Testis (tissue), 3 donors: ENCODE results near the gene PAFAH1B1. TPM values are rescaled to one million over a fixed set of nuclear protein-coding genes. Genes with fewer than 3 reads are reported as not detected.
A peak's percentile ranks its signal among the peaks of the same experiment; 100 is the strongest.

Experiments
- DNase-seq: peaks from one replicate; pipeline ENCODE4 v3.0.0-alpha.2; 2019
- H3K27ac ChIP-seq, 2 donors: fragments of 200-600 bp; sonication (generic); one replicate each; pipeline ENCODE4 v1.5.1; 2019
- H3K27me3 ChIP-seq: fragments of 200-600 bp; sonication (generic); one replicate; pipeline ENCODE4 v1.5.1; 2019
- H3K36me3 ChIP-seq: fragments of 200-600 bp; sonication (generic); one replicate; pipeline ENCODE4 v1.5.1; 2017; ENCODE audit warnings: low read depth; ENCODE audit errors: missing control alignments
- H3K4me1 ChIP-seq: fragments of 200-600 bp; sonication (generic); one replicate; pipeline ENCODE4 v1.5.1; 2019
- H3K4me3 ChIP-seq, 2 donors: fragments of 200-600 bp; sonication (generic); one replicate each; pipeline ENCODE4 v1.5.1; 2017 to 2019
- H3K9me3 ChIP-seq: fragments of 200-600 bp; sonication (generic); one replicate; pipeline ENCODE4 v1.5.1; 2017
- POLR2A ChIP-seq: fragments of 450-650 bp; IDR thresholded peaks from one replicate; pipeline ENCODE4 v1.6.1; 2017; ENCODE audit warnings: antibody characterized with exemption, mild to moderate bottlenecking, moderate library complexity
- whole genome bisulfite sequencing, 2 donors: methylation state at CpG; one replicate each; pipeline ENCODE4 v1.1.5; 2018; 5-methylcytosine and 5-hydroxymethylcytosine counted together
- intact Hi-C: fragments of 100-400 bp; cut with DNase I; formaldehyde crosslinking; loops from one replicate; pipeline ENCODE4 v1.15.1; 2023; ENCODE audit warnings: low total_unique reads
- polyA plus RNA-seq: library from polyadenylated mRNA; stranded (reverse); fragments of 350-450 nt; fragmentation: Illumina TruSeq; extraction: RNeasy Lipid Tissue Mini Kit (QIAGEN cat#74804); gene quantifications from one replicate; pipeline ENCODE4 v1.2.3, GENCODE V29; 2014; ENCODE audit warnings: low read depth, low replicate concordance; ENCODE audit not compliant: insufficient read depth
- total RNA-seq, 2 donors: library from RNA; depleted of rRNA; stranded (reverse); fragments of >200 nt; gene quantifications; one replicate each; pipeline ENCODE4 v1.2.3, GENCODE V29; 2016
- TF ChIP-seq, protein P1 (sequence below), 3 experiments: fragments of 450-650 bp in 2 of 3; fragments of 200-600 bp in 1 of 3; sonication (generic) in 1 of 3; IDR thresholded peaks; one replicate each; pipeline ENCODE4 v1.5.1; 2016 to 2019; ENCODE audit warnings: antibody characterized with exemption in 3 of 3, mild to moderate bottlenecking in 2 of 3, moderate library complexity in 1 of 3

PAFAH1B1 gene
- total and polyA plus RNA-seq, 3 donors from 2014 or later = 157 to 597 (median 225) TPM

- Histone ChIP-seq H3K9me3 (no peaks in the 10 kb centered on the region), H3K4me1 (no peaks in the 10 kb centered on the region), H3K4me3 (no peak overlapping the region), H3K27me3 (no peaks in the 10 kb centered on the region), H3K36me3 (no peaks in the 10 kb centered on the region), H3K27ac (no peak overlapping the region)
- intact Hi-C loops = no loop called here
- 26 to 42% methylated on average over 6 to 10 of the region's 10 CpGs for WGBS, 2 donors
- no peak for TF ChIP-seq POLR2A
- TF ChIP-seq, protein P1, sequence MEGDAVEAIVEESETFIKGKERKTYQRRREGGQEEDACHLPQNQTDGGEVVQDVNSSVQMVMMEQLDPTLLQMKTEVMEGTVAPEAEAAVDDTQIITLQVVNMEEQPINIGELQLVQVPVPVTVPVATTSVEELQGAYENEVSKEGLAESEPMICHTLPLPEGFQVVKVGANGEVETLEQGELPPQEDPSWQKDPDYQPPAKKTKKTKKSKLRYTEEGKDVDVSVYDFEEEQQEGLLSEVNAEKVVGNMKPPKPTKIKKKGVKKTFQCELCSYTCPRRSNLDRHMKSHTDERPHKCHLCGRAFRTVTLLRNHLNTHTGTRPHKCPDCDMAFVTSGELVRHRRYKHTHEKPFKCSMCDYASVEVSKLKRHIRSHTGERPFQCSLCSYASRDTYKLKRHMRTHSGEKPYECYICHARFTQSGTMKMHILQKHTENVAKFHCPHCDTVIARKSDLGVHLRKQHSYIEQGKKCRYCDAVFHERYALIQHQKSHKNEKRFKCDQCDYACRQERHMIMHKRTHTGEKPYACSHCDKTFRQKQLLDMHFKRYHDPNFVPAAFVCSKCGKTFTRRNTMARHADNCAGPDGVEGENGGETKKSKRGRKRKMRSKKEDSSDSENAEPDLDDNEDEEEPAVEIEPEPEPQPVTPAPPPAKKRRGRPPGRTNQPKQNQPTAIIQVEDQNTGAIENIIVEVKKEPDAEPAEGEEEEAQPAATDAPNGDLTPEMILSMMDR (IDR thresholded peaks at IDR 0.05) = no peak
- DNase-seq = no peak
These were observed 129.2 kb downstream of the PAFAH1B1 start for GRCh38 chr17:2722611-2723010.

DNA sequence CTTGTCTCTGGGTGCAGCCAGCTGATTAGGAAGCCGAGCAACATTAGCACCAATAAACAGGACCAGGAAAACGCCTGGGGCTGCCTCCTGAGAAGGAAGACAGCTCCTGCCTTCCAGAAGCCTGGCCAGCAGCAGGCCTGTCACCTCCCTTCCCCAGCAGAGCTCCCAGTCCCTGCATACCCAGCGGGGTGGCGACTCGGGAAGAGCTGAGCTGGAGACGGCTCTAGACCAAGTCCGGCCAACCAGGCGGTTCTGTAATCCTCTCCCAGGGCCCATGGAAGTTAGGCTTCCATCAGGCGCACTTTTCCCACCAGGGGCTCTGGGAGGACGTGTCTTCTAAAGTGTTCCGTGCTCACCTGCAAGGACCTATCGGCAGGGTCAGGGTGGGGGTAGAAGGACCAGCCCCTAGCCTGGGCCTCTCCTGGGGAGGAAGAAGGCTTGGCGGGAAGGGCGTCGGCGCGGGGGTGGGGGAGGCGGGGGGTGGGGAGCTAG is 130.1 kb downstream of the PAFAH1B1 start:
- peak overlapping the region; percentile 44 to 52 for H3K4me3 ChIP-seq
- no peak for TF ChIP-seq POLR2A
- TF ChIP-seq, protein P1 (IDR thresholded peaks at IDR 0.05) = no peak
- intact Hi-C loops = no loop called here
- no peaks in the 10 kb centered on the region for H3K9me3 ChIP-seq
- peak overlapping the region in 1 of 2 donors; percentile 64 for H3K27ac ChIP-seq
- no peak for DNase-seq
- no peaks in the 10 kb centered on the region for H3K36me3 ChIP-seq
- no peaks in the 10 kb centered on the region for H3K4me1 ChIP-seq
- 0 to 18% methylated on average over 1 to 18 of the region's 18 CpGs for WGBS, 2 donors
- no peaks in the 10 kb centered on the region for H3K27me3 ChIP-seq

DNA sequence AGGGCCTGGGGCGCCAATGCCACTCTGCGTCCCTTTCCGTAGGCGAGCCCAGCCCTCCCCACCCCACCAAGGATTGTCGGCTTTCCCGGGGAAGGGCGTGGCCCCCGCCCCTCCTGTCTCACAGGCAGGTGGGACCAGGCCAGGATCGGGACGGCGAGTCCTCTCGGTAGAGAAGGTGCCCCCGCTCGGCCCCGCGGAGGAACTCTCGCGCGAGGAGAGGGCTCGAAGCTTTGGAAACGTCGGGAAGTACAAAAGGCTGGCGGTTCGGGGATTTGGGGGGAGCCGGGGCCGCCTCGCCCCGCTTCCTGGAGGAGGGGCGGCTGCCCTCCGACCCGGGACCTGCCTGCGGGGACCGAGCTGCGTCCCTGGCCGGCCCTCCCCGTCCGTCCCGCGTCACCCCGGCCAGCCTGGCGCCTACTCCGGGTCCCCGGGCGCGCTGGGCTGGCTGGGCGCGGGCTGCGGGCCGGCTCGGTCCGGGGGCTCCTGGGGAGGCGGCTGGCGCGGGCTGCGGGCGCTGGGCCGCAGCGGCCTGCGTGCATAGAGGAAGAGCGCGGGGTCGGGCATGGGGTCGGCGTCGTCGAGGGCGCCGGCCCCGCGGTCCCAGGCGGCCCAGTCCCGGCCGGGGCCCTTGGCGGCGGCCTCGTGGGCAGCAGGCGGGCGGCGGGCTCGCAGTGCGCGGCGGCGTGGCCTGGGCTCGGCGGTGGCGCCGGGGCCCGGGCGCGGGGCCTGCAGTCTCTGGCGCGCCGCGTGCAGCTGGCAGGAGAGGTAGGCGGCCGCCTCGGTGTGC is 130.7 kb downstream of the PAFAH1B1 start:
- intact Hi-C loops = no loop called here
- Histone ChIP-seq H3K9me3 (no peaks in the 10 kb centered on the region), H3K4me1 (no peaks in the 10 kb centered on the region), H3K27ac (peak overlapping the region in 1 of 2 donors; percentile 64), H3K27me3 (no peaks in the 10 kb centered on the region), H3K36me3 (no peaks in the 10 kb centered on the region), H3K4me3 (peak overlapping the region; percentile 44 to 52)
- no peak for DNase-seq
- 0 to 3% methylated on average over 7 to 40 of the region's 98 CpGs for WGBS, 2 donors
- TF ChIP-seq, protein P1 (IDR thresholded peaks at IDR 0.05) = no peak
- no peak for TF ChIP-seq POLR2A

DNA sequence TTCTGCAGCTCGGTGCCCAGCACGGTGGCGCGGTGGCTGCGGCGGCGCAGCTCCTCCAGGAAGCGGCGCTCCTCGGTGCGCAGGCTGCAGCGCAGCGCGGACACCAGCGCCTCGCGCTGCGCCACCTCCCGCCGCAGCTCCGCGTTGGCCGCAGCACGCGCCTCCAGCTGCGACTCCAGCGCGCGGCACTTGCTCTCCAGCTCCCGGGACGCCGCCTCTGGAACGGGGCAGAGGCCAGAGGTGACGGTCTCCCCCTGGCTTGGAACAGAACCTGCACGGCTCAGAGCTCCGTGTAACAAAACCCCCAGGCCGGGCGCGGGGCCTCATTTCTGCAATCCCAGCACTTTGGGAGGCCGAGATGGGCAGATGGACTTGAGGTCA is 131.3 kb downstream of the PAFAH1B1 start:
- 3 to 6% methylated on average over 9 to 33 of the region's 40 CpGs for WGBS, 2 donors
- Histone ChIP-seq H3K27ac (no peak overlapping the region), H3K36me3 (no peaks in the 10 kb centered on the region), H3K27me3 (no peaks in the 10 kb centered on the region), H3K4me3 (peak overlapping the region in 1 of 2 donors; percentile 44), H3K9me3 (no peaks in the 10 kb centered on the region), H3K4me1 (no peaks in the 10 kb centered on the region)
- intact Hi-C loops = no loop called here
- TF ChIP-seq POLR2A = no peak
- TF ChIP-seq, protein P1 (IDR thresholded peaks at IDR 0.05) = no peak
- DNase-seq = peak; percentile 43
